ENCODE measurements around the gene ATOSA.

DNA sequence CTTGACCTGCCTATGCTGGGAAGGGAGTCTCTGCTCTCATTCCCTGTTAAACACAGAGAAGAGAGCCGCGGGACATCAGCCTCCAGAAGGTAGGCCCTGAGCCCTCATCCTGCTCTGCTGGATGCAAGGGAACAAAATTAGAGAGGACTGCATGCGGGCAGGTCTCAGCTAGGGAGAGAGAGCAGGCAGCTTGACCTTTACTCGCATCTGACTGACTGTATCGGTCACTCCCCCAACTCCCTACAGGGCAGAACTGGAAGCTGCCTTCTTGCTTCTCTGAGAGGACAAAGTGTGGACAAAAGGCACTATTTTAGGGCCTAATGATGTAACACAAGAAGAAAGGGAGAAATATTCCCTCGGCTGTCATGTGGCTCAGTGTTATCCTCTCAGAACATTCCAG lies 38.7 kb upstream of the ATOSA start:
- no peak for TF ChIP-seq EP300 (IDR thresholded peaks at IDR 0.05)
- TF ChIP-seq, protein P1, sequence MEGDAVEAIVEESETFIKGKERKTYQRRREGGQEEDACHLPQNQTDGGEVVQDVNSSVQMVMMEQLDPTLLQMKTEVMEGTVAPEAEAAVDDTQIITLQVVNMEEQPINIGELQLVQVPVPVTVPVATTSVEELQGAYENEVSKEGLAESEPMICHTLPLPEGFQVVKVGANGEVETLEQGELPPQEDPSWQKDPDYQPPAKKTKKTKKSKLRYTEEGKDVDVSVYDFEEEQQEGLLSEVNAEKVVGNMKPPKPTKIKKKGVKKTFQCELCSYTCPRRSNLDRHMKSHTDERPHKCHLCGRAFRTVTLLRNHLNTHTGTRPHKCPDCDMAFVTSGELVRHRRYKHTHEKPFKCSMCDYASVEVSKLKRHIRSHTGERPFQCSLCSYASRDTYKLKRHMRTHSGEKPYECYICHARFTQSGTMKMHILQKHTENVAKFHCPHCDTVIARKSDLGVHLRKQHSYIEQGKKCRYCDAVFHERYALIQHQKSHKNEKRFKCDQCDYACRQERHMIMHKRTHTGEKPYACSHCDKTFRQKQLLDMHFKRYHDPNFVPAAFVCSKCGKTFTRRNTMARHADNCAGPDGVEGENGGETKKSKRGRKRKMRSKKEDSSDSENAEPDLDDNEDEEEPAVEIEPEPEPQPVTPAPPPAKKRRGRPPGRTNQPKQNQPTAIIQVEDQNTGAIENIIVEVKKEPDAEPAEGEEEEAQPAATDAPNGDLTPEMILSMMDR (IDR thresholded peaks at IDR 0.05) = no peak
- TF ChIP-seq POLR2A (IDR thresholded peaks at IDR 0.05) = no peak
- no peak for TF ChIP-seq POLR2AphosphoS5 (IDR thresholded peaks at IDR 0.05)

Measured in stomach (tissue), 4 donors.